Panc1 (cell line): ENCODE measurements around the gene RASA3.

Experiments used
- CTCF ChIP-seq: fragments of 450-650 bp; IDR thresholded peaks from 2 replicates; pipeline ENCODE4 v1.5.1; 2017; ENCODE audit warnings: mild to moderate bottlenecking
- POLR2AphosphoS5 ChIP-seq: IDR thresholded peaks from 2 replicates; pipeline ENCODE4 v1.6.1; 2012; ENCODE audit warnings: mild to moderate bottlenecking, low read depth, low read length, moderate library complexity
- SIN3A ChIP-seq: IDR thresholded peaks from 2 replicates; pipeline ENCODE4 v1.6.1; 2012; ENCODE audit warnings: low read depth, mild to moderate bottlenecking, low read length, moderate library complexity, borderline replicate concordance; ENCODE audit not compliant: insufficient read depth
- TCF7L2 ChIP-seq: IDR thresholded peaks from 2 replicates; pipeline ENCODE4 v1.6.1; 2011; ENCODE audit warnings: mild to moderate bottlenecking, low read depth, low read length, inconsistent platforms

- no peak for TF ChIP-seq CTCF
- no peak for TF ChIP-seq TCF7L2
- no peak for TF ChIP-seq POLR2AphosphoS5
- no peak for TF ChIP-seq SIN3A
These were observed 21.2 kb upstream of the RASA3 start for GRCh38 chr13:114153485-114154080.
